ENCODE results near the gene COL18A1. TPM values are rescaled to one million over a fixed set of nuclear protein-coding genes. Genes with fewer than 3 reads are reported as not detected.

Gene COL18A1
- total and polyA plus RNA-seq, 9 of the 15 experiments (the other 6 are each of a cell fraction or from before 2014, with no cell fraction given) = 0.14 to 16.4 (median 2.0) TPM

DNA sequence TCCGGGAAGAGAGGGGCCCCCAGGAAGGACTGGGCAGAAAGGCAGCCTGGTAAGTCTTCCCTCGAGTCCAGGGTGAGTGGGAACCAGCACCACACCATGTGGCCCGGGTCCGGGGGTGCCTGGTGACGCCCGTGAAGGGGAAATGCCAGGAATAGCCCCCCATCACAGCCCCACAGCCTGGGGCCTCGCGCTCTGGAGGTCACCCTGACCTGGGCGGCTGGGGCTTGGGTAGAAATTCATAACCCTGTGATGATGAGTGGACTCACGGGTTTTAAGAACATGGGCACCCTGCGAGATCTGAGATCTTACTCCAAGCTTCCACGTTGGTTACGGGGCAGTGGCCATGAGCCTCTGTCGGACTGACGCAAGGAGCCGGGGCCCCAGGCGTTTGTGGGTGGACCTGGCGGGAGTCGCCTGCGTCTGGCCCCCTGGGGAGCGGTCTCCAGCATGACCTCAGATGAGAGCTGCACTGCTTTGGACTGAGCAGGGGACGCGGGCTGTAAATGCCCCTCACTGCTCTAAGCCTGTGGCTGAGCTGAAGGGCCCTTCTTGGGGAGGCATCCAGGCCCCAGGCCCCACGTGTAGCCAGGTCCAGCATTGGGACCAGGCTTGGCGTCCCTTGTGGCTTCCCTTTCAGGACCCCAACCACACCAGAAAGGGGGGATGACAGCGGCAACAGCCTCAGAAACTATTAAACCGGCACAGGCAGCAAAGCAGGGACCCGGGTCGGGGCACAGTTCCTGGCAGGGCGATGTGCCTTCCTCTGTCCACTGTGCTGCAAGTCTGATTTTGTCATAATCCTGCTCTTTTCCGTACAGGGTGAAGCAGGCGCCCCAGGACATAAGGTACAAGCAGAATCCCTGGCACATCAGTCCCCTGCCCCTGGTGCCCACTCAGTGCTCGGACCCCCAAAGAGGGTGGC, 77.3 kb downstream of the COL18A1 start:
- H2AFZ ChIP-seq (ENCODE audit: low read depth, low read length) = no peak overlapping the region
- in situ Hi-C loops (cut with MboI) = no loop called here
- peak; percentile 19; the same call in 1 of the 2 replicates for TF ChIP-seq POLR2G (IDR thresholded peaks at IDR 0.05; ENCODE audit: low read depth, low read length)
- no peak for TF ChIP-seq NFATC3 (IDR thresholded peaks at IDR 0.05)
- ATAC-seq (no peak), FAIRE-seq (no peak), DNase-seq (ENCODE audit: extremely low read depth in 1 of 4, low spot score in 3 of 4) (peak in 1 of 4 experiments; percentile 42)
- H3K79me2 ChIP-seq (ENCODE audit: control insufficient read depth, insufficient read depth, low read length) = no peaks in the 10 kb centered on the region
- no peaks in the 10 kb centered on the region for H3K27me3 ChIP-seq (ENCODE audit: control insufficient read depth in 2 of 2, insufficient read depth in 2 of 2, low read length in 2 of 2)
- POLR2A ChIA-PET = interaction anchor here (1.5 kb wide), 1 partner anchor 11 kb away, joined by 4 read pairs; no protein-coding TSS in a partner anchor
- intact Hi-C loops (cut with micrococcal nuclease) = no loop called here
- H3K27ac ChIP-seq (ENCODE audit: extremely low read depth, low read depth, low read length) = peak overlapping the region; percentile 36; the same call in 1 of the 3 replicates
- CTCF ChIA-PET (ENCODE audit: low intra/inter-chr PET ratio) = no interaction called here
- peaks cover 13% of the 10 kb centered on the region; the same call in 2 of the 3 replicates for H3K36me3 ChIP-seq (ENCODE audit: control insufficient read depth, insufficient read depth, low read length)
- H3K9ac ChIP-seq (ENCODE audit: insufficient read depth in 1 of 2, low read depth in 2 of 2, low read length in 2 of 2) = peak overlapping the region; percentile 7 to 37; a peak in 2 of 4 replicates
- no peaks in the 10 kb centered on the region; the same call in 1 of the 2 replicates for H3K9me3 ChIP-seq (replicated peaks; ENCODE audit: control insufficient read depth, insufficient read depth, low read depth, low read length)
- no TSS peak for BruUV-seq (replicated peaks)
- H4K20me1 ChIP-seq (replicated peaks; ENCODE audit: control insufficient read depth, insufficient read depth, low read length) = no peaks in the 10 kb centered on the region; the same call in 1 of the 2 replicates
- H3K9me1 ChIP-seq (ENCODE audit: control insufficient read depth, insufficient read depth, low read length) = no peaks in the 10 kb centered on the region
- peaks cover 13 to 77% of the 10 kb centered on the region in 2 experiments; a peak in 4 of 5 replicates for H3K4me1 ChIP-seq (replicated peaks in 1 of 2; ENCODE audit: control insufficient read depth in 2 of 2, insufficient read depth in 2 of 2, low read length in 2 of 2)
- H3K4me2 ChIP-seq (ENCODE audit: insufficient read depth, low read length) = no peak overlapping the region
- WGBS (ENCODE audit: insufficient coverage, low coverage, missing lambda C conversion rate) = 58% methylated on average over 30 of the region's 33 CpGs
- no peak overlapping the region for H3K4me3 ChIP-seq
